CD14-positive monocyte (primary cell): ENCODE measurements around the gene RAPGEF5. TPM values are rescaled to one million over a fixed set of nuclear protein-coding genes. Genes with fewer than 3 reads are reported as not detected.

Experiments used
- DNase-seq, 3 donors: peaks; one replicate each; pipeline ENCODE4 v3.0.0-alpha.2; 2011 to 2022
- H2AFZ ChIP-seq: 2 replicates; pipeline ENCODE4 v1.6.0; 2012; ENCODE audit warnings: mild to moderate bottlenecking, low read depth, low read length, inconsistent platforms; ENCODE audit not compliant: insufficient read depth, poor library complexity, severe bottlenecking
- H3K27ac ChIP-seq, 2 donors: 1 replicate in 1 of 2; 2 replicates in 1 of 2; pipeline ENCODE4 v1.5.1; 2012 to 2013; ENCODE audit warnings: low read length in 2 of 2, control low read depth in 1 of 2, inconsistent platforms in 1 of 2, low read depth in 1 of 2, mild to moderate bottlenecking in 1 of 2
- H3K27me3 ChIP-seq, 2 donors: one replicate each; pipeline versions ENCODE4 v1.6.0 to v1.6.1; 2011 to 2013; ENCODE audit warnings: low read length in 2 of 2; ENCODE audit not compliant: control insufficient read depth in 2 of 2, insufficient read depth in 2 of 2
- H3K36me3 ChIP-seq, 2 donors: replicated peaks in 1 of 2; 1 replicate in 1 of 2; 2 replicates in 1 of 2; pipeline versions ENCODE4 v1.5.1 to v1.6.1; 2012 to 2013; ENCODE audit warnings: low read length in 2 of 2, control low read depth in 1 of 2, inconsistent platforms in 1 of 2, mild to moderate bottlenecking in 1 of 2; ENCODE audit not compliant: insufficient read depth in 2 of 2, control insufficient read depth in 1 of 2
- H3K4me1 ChIP-seq, 2 donors: 1 replicate in 1 of 2; 2 replicates in 1 of 2; pipeline versions ENCODE4 v1.5.1 to v1.6.1; 2012 to 2013; ENCODE audit warnings: low read length in 2 of 2, control low read depth in 1 of 2, inconsistent platforms in 1 of 2, mild to moderate bottlenecking in 1 of 2, moderate library complexity in 1 of 2; ENCODE audit not compliant: insufficient read depth in 2 of 2, control insufficient read depth in 1 of 2
- H3K4me2 ChIP-seq: replicated peaks from 2 replicates; pipeline ENCODE3; 2012; ENCODE audit warnings: low read length, moderate library complexity, mild to moderate bottlenecking; ENCODE audit not compliant: poor library complexity, severe bottlenecking; ENCODE audit errors: extremely low read depth
- H3K4me3 ChIP-seq, 3 experiments: fragments of 200-600 bp in 1 of 3; sonication (generic) in 1 of 3; replicated peaks in 1 of 3; 1 replicate in 2 of 3; 2 replicates in 1 of 3; pipeline ENCODE4 v1.5.1; 2011 to 2013; ENCODE audit warnings: low read length in 3 of 3, mild to moderate bottlenecking in 3 of 3, control low read depth in 2 of 3, low read depth in 2 of 3, inconsistent platforms in 1 of 3, moderate library complexity in 1 of 3
- H3K79me2 ChIP-seq: 2 replicates; pipeline ENCODE4 v1.6.0; 2012; ENCODE audit warnings: mild to moderate bottlenecking, control low read depth, inconsistent platforms, low read length, moderate library complexity; ENCODE audit not compliant: insufficient read depth
- H3K9ac ChIP-seq: 2 replicates; pipeline ENCODE4 v1.6.0; 2017; ENCODE audit warnings: low read length, mild to moderate bottlenecking; ENCODE audit not compliant: insufficient read depth, poor library complexity, severe bottlenecking
- H3K9me3 ChIP-seq, 2 donors: replicated peaks in 1 of 2; 1 replicate in 1 of 2; 2 replicates in 1 of 2; pipeline versions ENCODE4 v1.5.1 to v1.6.1; 2012 to 2013; ENCODE audit warnings: low read length in 2 of 2, control low read depth in 1 of 2; ENCODE audit not compliant: control insufficient read depth in 1 of 2, insufficient read depth in 1 of 2
- H4K20me1 ChIP-seq: 2 replicates; pipeline ENCODE4 v1.6.0; 2012; ENCODE audit warnings: mild to moderate bottlenecking, low read length, control low read depth, moderate library complexity; ENCODE audit not compliant: insufficient read depth
- H3K27ac Mint-ChIP-seq, 7 donors: one replicate each; pipeline ENCODE4 v1.8.0; 2020; ENCODE audit warnings: mild to moderate bottlenecking in 7 of 7, mixed read lengths in 7 of 7, moderate library complexity in 6 of 7, inconsistent platforms in 2 of 7
- H3K27me3 Mint-ChIP-seq, 3 donors: one replicate each; pipeline ENCODE4 v1.8.0; 2021 to 2022; ENCODE audit warnings: low read depth in 3 of 3, mild to moderate bottlenecking in 3 of 3, mixed read lengths in 3 of 3, moderate library complexity in 3 of 3, inconsistent platforms in 1 of 3
- H3K36me3 Mint-ChIP-seq, 2 donors: one replicate each; pipeline ENCODE4 v1.8.0; 2020; ENCODE audit warnings: mixed read lengths in 2 of 2, inconsistent platforms in 1 of 2, mild to moderate bottlenecking in 1 of 2
- H3K4me1 Mint-ChIP-seq: one replicate; pipeline ENCODE4 v1.8.0; 2020; ENCODE audit warnings: mild to moderate bottlenecking, mixed read lengths
- H3K4me3 Mint-ChIP-seq, 2 donors: one replicate each; pipeline ENCODE4 v1.8.0; 2020; ENCODE audit warnings: mild to moderate bottlenecking in 2 of 2, mixed read lengths in 2 of 2, moderate library complexity in 1 of 2
- H3K9me3 Mint-ChIP-seq, 7 donors: one replicate each; pipeline ENCODE4 v1.8.0; 2020 to 2022; ENCODE audit warnings: mixed read lengths in 7 of 7, mild to moderate bottlenecking in 6 of 7, moderate library complexity in 6 of 7, inconsistent platforms in 2 of 7
- CTCF ChIP-seq: fragments of 200-600 bp; IDR thresholded peaks from one replicate; pipeline ENCODE4 v1.8.0; 2022; ENCODE audit warnings: antibody characterized with exemption, mild to moderate bottlenecking
- WGBS: methylation state at CpG from one replicate; pipeline ENCODE4 v1.1.5; 2013; ENCODE audit warnings: missing lambda C conversion rate; ENCODE audit not compliant: insufficient coverage; 5-methylcytosine and 5-hydroxymethylcytosine counted together
- intact Hi-C, 2 donors: fragments of 100-400 bp; cut with micrococcal nuclease; formaldehyde crosslinking; loops; one replicate each; pipeline versions ENCODE4 v1.15.0 to v1.15.1; 2023
- polyA plus RNA-seq, 3 donors: library from polyadenylated mRNA; depleted of rRNA in 1 of 3; unstranded in 2 of 3; stranded (reverse) in 1 of 3; fragments of 300-500 nt in 2 of 3; fragments of >200 nt in 1 of 3; fragmentation: Illumina TruSeq in 2 of 3; gene quantifications; 1 replicate in 2 of 3; 2 replicates in 1 of 3; pipeline ENCODE4 v1.2.3, GENCODE V29; 2012 to 2021

RAPGEF5 gene
- polyA plus RNA-seq, 3 donors, result not detected

DNA sequence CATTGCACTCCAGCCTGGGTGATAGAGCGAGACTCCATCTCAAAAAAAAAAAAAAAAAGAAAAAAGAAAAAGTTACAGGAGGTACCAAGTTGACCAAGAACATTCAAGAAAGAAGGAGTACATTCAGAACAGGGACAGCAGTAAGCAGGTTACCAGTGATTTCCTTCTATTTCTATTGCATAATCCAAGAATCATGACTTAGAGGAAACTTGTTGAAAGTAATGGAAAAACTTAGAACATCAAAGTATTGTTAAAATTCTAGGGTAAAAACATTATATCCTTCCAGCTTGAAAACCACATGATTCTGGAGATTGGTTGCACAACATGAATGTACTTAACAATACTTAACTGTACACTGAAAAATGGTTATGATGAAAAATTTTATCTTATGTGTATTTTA lies 25.2 kb downstream of the RAPGEF5 start:
- H3K36me3 ChIP-seq, result no peaks in the 10 kb centered on the region
- intact Hi-C loops, result no loop called here
- H3K27ac Mint-ChIP-seq, result no peak overlapping the region
- no peak for TF ChIP-seq CTCF
- no peaks in the 10 kb centered on the region for H3K36me3 Mint-ChIP-seq
- no peaks in the 10 kb centered on the region for H3K27me3 ChIP-seq
- no peak for DNase-seq
- no peak overlapping the region for H3K9ac ChIP-seq
- H3K27ac ChIP-seq, result no peak overlapping the region
- H3K79me2 ChIP-seq, result no peaks in the 10 kb centered on the region
- no peak overlapping the region for H3K4me2 ChIP-seq
- no CpG with 5 or more reads among the region's 1 CpG for WGBS
- peaks cover 0 to 1% (median 0%) of the 10 kb centered on the region in 7 donors for H3K9me3 Mint-ChIP-seq
- H3K4me3 ChIP-seq, result no peak overlapping the region
- H4K20me1 ChIP-seq, result no peaks in the 10 kb centered on the region
- H3K4me1 ChIP-seq, result no peaks in the 10 kb centered on the region
- no peak overlapping the region for H3K4me3 Mint-ChIP-seq
- H2AFZ ChIP-seq, result no peak overlapping the region
- H3K27me3 Mint-ChIP-seq, result peaks cover 0 to 6% (median 0%) of the 10 kb centered on the region in 3 donors
- H3K4me1 Mint-ChIP-seq, result no peaks in the 10 kb centered on the region
- no peaks in the 10 kb centered on the region for H3K9me3 ChIP-seq

- Histone ChIP-seq H3K4me3 (no peak overlapping the region), H2AFZ (no peak overlapping the region), H3K27me3 (no peaks in the 10 kb centered on the region), H3K4me1 (no peaks in the 10 kb centered on the region), H3K27ac (no peak overlapping the region), H3K9ac (no peak overlapping the region), H4K20me1 (no peaks in the 10 kb centered on the region), H3K4me2 (no peak overlapping the region), H3K36me3 (no peaks in the 10 kb centered on the region), H3K79me2 (no peaks in the 10 kb centered on the region), H3K9me3 (no peaks in the 10 kb centered on the region)
- intact Hi-C loops, result no loop called here
- no peak for DNase-seq
- H3K4me1 Mint-ChIP-seq, result no peaks in the 10 kb centered on the region
- H3K27ac Mint-ChIP-seq, result no peak overlapping the region
- no peak for TF ChIP-seq CTCF
- no peak overlapping the region for H3K4me3 Mint-ChIP-seq
- peaks cover 0 to 1% (median 0%) of the 10 kb centered on the region in 7 donors for H3K9me3 Mint-ChIP-seq
- 93% methylated on average over 5 of the region's 8 CpGs for WGBS
- H3K27me3 Mint-ChIP-seq, result peaks cover 0 to 6% (median 0%) of the 10 kb centered on the region in 3 donors
- H3K36me3 Mint-ChIP-seq, result no peaks in the 10 kb centered on the region
Measured at GRCh38 chr7:22330903-22331302, 26.1 kb downstream of the RAPGEF5 start.
